WTC11 (cell line): ENCODE data around the gene DTNBP1.

ENCODE experiments used
- ATF2 ChIP-seq: sonication (generic); formaldehyde crosslinking; IDR thresholded peaks from 2 replicates; pipeline ENCODE4 v1.8.1; 2022; ENCODE audit warnings: low read depth, missing genetic modification reagents, borderline replicate concordance
- CDX4 ChIP-seq: fragments of 250-450 bp; sonication (Bioruptor Pico); IDR thresholded peaks from 2 replicates; pipeline ENCODE4 v1.9.0; 2021; ENCODE audit warnings: moderate library complexity, mild to moderate bottlenecking, inconsistent platforms, borderline replicate concordance
- CREB1 ChIP-seq: sonication (generic); formaldehyde crosslinking; IDR thresholded peaks from 2 replicates; pipeline ENCODE4 v1.8.0; 2023; ENCODE audit warnings: mild to moderate bottlenecking, missing genetic modification reagents
- CTCF ChIP-seq: fragments of 200-600 bp; IDR thresholded peaks from 2 replicates; pipeline ENCODE4 v1.8.0; 2022; ENCODE audit warnings: antibody characterized with exemption
- ETV6 ChIP-seq: sonication (generic); formaldehyde crosslinking; IDR thresholded peaks from 2 replicates; pipeline ENCODE4 v1.8.1; 2022; ENCODE audit warnings: mild to moderate bottlenecking, missing genetic modification reagents
- FOXJ3 ChIP-seq: sonication (generic); formaldehyde crosslinking; IDR thresholded peaks from 2 replicates; pipeline ENCODE4 v1.9.0; 2021; ENCODE audit warnings: missing genetic modification reagents, mild to moderate bottlenecking, borderline replicate concordance
- IRF2 ChIP-seq: sonication (generic); formaldehyde crosslinking; IDR thresholded peaks from 2 replicates; pipeline ENCODE4 v1.8.0; 2022; ENCODE audit warnings: low read depth, missing genetic modification reagents, borderline replicate concordance
- JAZF1 ChIP-seq: fragments of 250-450 bp; sonication (Bioruptor Pico); IDR thresholded peaks from 2 replicates; pipeline ENCODE4 v1.9.0; 2021; ENCODE audit warnings: moderate library complexity, mild to moderate bottlenecking, inconsistent platforms
- NR2C2 ChIP-seq: sonication (generic); formaldehyde crosslinking; IDR thresholded peaks from 2 replicates; pipeline ENCODE4 v1.8.0; 2022; ENCODE audit warnings: mild to moderate bottlenecking, missing genetic modification reagents
- TEAD1 ChIP-seq: sonication (generic); formaldehyde crosslinking; IDR thresholded peaks from 2 replicates; pipeline ENCODE4 v1.8.0; 2022; ENCODE audit warnings: mild to moderate bottlenecking, missing genetic modification reagents
- USF2 ChIP-seq: sonication (generic); formaldehyde crosslinking; IDR thresholded peaks from 2 replicates; pipeline ENCODE4 v1.8.1; 2023; ENCODE audit warnings: mild to moderate bottlenecking, missing genetic modification reagents, moderate library complexity
- ZNF281 ChIP-seq: sonication (generic); formaldehyde crosslinking; IDR thresholded peaks from 2 replicates; pipeline ENCODE4 v1.8.0; 2023; ENCODE audit warnings: mild to moderate bottlenecking, missing genetic modification reagents
- ZNF396 ChIP-seq: fragments of 250-450 bp; sonication (Bioruptor Pico); IDR thresholded peaks from 2 replicates; pipeline ENCODE4 v1.8.0; 2021; ENCODE audit warnings: mild to moderate bottlenecking, moderate library complexity, borderline replicate concordance

- TF ChIP-seq ZNF281 (CRISPR knock-in tag) (no peak), TEAD1 (CRISPR knock-in tag) (no peak), JAZF1 (no peak), USF2 (CRISPR knock-in tag) (no peak), FOXJ3 (no peak), CTCF (no peak), ETV6 (no peak), CREB1 (CRISPR knock-in tag) (no peak), IRF2 (CRISPR knock-in tag) (no peak), NR2C2 (CRISPR knock-in tag) (no peak), ZNF396 (CRISPR knock-in tag) (no peak), ATF2 (CRISPR knock-in tag) (no peak), CDX4 (CRISPR knock-in tag) (no peak)
These were observed 17.9 kb downstream of the DTNBP1 start for GRCh38 chr6:15644904-15645303.
